GM12864 (cell line): ENCODE data around the gene LRRC71.

Experiments used
- DNase-seq: peaks from one replicate; pipeline ENCODE4 v3.0.0-alpha.2; 2011; ENCODE audit warnings: low read depth
- H3K4me3 ChIP-seq: 2 replicates; pipeline ENCODE4 v1.5.1; 2011; ENCODE audit warnings: mild to moderate bottlenecking, low read depth, low read length, control low read depth
- TF ChIP-seq, protein P1 (sequence below): IDR thresholded peaks from 2 replicates; pipeline ENCODE4 v1.5.1; 2011; ENCODE audit warnings: low read depth, mild to moderate bottlenecking, moderate library complexity, low read length, control low read depth, inconsistent platforms; ENCODE audit errors: missing control alignments

Gene LRRC71

GRCh38 chr1:156941675-156942074 lies 21.2 kb downstream of the LRRC71 start:
- DNase-seq, result no peak
- TF ChIP-seq, protein P1, sequence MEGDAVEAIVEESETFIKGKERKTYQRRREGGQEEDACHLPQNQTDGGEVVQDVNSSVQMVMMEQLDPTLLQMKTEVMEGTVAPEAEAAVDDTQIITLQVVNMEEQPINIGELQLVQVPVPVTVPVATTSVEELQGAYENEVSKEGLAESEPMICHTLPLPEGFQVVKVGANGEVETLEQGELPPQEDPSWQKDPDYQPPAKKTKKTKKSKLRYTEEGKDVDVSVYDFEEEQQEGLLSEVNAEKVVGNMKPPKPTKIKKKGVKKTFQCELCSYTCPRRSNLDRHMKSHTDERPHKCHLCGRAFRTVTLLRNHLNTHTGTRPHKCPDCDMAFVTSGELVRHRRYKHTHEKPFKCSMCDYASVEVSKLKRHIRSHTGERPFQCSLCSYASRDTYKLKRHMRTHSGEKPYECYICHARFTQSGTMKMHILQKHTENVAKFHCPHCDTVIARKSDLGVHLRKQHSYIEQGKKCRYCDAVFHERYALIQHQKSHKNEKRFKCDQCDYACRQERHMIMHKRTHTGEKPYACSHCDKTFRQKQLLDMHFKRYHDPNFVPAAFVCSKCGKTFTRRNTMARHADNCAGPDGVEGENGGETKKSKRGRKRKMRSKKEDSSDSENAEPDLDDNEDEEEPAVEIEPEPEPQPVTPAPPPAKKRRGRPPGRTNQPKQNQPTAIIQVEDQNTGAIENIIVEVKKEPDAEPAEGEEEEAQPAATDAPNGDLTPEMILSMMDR, result no peak
- no peak overlapping the region for H3K4me3 ChIP-seq

- no peak for DNase-seq
- TF ChIP-seq, protein P1, result no peak
These were observed 21.7 kb downstream of the LRRC71 start for GRCh38 chr1:156942176-156942575.

GRCh38 chr1:156942576-156942975 lies 22.1 kb downstream of the LRRC71 start:
- TF ChIP-seq, protein P1, result no peak
- no peak for DNase-seq
- no peak overlapping the region for H3K4me3 ChIP-seq

More at GRCh38 chr1:156942176-156942575, 21.7 kb downstream of the LRRC71 start:
- no peak overlapping the region for H3K4me3 ChIP-seq

DNA sequence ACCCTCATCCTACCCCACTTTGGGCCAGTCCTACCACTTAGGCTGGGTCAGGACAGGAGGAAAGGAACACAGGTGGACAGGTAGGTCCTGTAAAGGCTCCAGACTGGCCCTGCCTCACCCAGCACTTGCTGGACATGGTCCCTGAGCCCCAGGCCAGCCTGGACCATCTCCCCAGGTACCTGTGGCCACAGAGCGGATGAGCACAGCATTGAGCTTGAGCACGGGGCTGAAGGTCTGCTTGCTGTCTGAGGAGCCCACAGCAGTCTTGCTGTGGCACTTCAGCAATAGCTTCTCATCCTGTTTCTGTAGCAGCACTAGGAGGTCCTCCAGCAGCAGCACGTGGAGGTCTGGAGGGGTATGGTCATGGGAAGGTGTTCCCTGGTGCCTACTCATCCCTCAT lies 23.3 kb downstream of the LRRC71 start:
- DNase-seq, result no peak
- H3K4me3 ChIP-seq, result no peak overlapping the region
- TF ChIP-seq, protein P1, result no peak

- TF ChIP-seq, protein P1, result no peak
- H3K4me3 ChIP-seq, result no peak overlapping the region
- DNase-seq, result no peak
These were observed 23.8 kb downstream of the LRRC71 start for GRCh38 chr1:156944268-156944667.

DNA sequence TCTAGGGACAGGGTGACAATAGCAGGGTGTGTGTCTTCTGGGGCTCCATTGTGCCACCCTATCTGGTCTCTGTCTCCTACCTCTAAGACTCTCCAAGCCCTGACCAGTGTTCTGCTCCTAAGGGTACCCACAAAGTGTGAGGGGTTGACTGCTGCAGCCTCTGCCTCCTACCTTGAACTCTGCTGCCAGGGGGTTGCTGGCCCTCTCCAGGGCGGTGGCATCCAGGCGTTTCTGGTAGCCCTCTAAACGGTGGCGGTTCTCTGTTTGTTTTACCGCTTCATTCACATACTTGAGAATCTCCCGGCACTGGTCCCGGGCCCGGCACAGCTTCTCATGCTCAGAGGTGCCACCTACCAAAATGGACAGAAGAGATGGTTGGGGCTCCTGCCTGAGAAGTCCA lies 24.4 kb downstream of the LRRC71 start:
- DNase-seq, result no peak
- TF ChIP-seq, protein P1, result no peak

DNA sequence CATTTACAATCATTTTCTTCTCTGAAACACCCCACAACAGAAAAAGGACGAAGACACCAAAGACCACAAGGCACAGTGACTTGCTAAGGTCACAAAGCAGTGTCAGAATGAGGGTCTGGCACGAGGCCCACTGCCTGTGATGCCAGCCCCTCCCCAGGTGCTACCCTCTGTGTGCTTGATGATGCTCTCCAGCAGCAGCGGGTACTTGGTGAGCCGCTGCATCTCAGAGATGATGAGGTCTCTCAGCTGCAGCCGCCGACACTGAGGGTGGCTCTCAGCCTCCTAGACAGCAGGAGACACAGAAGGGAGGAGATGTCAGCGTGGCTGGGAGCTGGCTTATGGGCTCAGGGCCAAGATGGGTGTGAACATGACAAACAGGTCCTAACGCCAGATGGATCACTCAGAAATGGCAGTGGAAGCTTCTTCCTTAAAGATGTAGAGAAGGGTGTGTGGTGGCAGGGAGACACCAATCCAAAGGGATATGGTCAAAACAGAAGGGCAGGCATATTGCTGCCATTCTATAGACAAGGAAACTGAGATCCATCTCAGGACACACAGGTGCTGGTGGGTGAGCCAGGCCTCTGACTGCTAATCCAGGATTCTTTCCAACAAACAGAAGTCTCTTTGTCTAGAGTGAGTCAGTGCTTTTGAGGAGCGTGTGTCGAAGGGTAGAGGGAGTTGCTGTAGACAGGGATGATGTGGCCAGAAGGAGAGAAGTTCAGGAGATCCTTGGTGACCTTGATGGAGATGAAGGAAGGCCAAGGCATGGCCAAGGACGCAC lies 25.6 kb downstream of the LRRC71 start:
- DNase-seq, result no peak
- TF ChIP-seq, protein P1, result no peak
- H3K4me3 ChIP-seq, result no peak overlapping the region

More for the DNA sequence above, 24.4 kb downstream of the LRRC71 start:
- H3K4me3 ChIP-seq, result no peak overlapping the region
